Loucy (cell line): ENCODE measurements around the gene ARHGAP25.

Experiments used
- H2AFZ ChIP-seq: fragments of 200-600 bp; sonication (generic); 2 replicates; pipeline ENCODE4 v1.6.0; 2016; ENCODE audit warnings: antibody characterized with exemption, mild to moderate bottlenecking, low read length, moderate library complexity
- H3F3A ChIP-seq: fragments of 200-600 bp; 2 replicates; pipeline ENCODE4 v1.6.0; 2016; ENCODE audit warnings: antibody characterized with exemption, low read depth, mild to moderate bottlenecking
- H3K27me3 ChIP-seq: fragments of 200-600 bp; sonication (generic); 2 replicates; pipeline ENCODE4 v1.6.1; 2014; ENCODE audit warnings: low read length, mild to moderate bottlenecking; ENCODE audit not compliant: insufficient read depth, poor library complexity, severe bottlenecking
- H3K36me3 ChIP-seq: fragments of 200-600 bp; sonication (generic); 2 replicates; pipeline ENCODE4 v1.6.1; 2016; ENCODE audit warnings: low read length; ENCODE audit not compliant: insufficient read depth
- H3K4me1 ChIP-seq: fragments of 200-600 bp; sonication (generic); 2 replicates; pipeline ENCODE4 v1.5.1; 2014; ENCODE audit warnings: low read length, mild to moderate bottlenecking; ENCODE audit not compliant: insufficient read depth, poor library complexity, severe bottlenecking
- H3K4me2 ChIP-seq: fragments of 200-600 bp; sonication (generic); 2 replicates; pipeline ENCODE4 v1.6.0; 2014; ENCODE audit warnings: antibody characterized with exemption, low read length, low read depth, mild to moderate bottlenecking; ENCODE audit not compliant: poor library complexity, severe bottlenecking
- H3K4me3 ChIP-seq: fragments of 200-600 bp; sonication (generic); 2 replicates; pipeline ENCODE4 v1.5.1; 2014; ENCODE audit warnings: low read length, mild to moderate bottlenecking, mixed read lengths; ENCODE audit not compliant: poor library complexity, severe bottlenecking
- H3K79me2 ChIP-seq: fragments of 200-600 bp; sonication (generic); 2 replicates; pipeline ENCODE4 v1.6.1; 2014; ENCODE audit warnings: low read length; ENCODE audit not compliant: insufficient read depth
- H3K9ac ChIP-seq: fragments of 200-600 bp; sonication (generic); 2 replicates; pipeline ENCODE4 v1.6.0; 2014; ENCODE audit warnings: mild to moderate bottlenecking, low read depth, low read length, moderate library complexity; ENCODE audit not compliant: poor library complexity, severe bottlenecking
- H3K9me2 ChIP-seq: fragments of 200-600 bp; sonication (generic); replicated peaks from 2 replicates; pipeline ENCODE4 v1.6.1; 2016; ENCODE audit warnings: low read depth, low read length, mixed read lengths
- H3K9me3 ChIP-seq: fragments of 200-600 bp; sonication (generic); 2 replicates; pipeline ENCODE4 v1.6.1; 2014; ENCODE audit warnings: mild to moderate bottlenecking, antibody characterized with exemption, low read length, low read depth; ENCODE audit not compliant: insufficient read depth
- H4K20me1 ChIP-seq: fragments of 200-600 bp; sonication (generic); 2 replicates; pipeline ENCODE4 v1.6.0; 2014; ENCODE audit warnings: antibody characterized with exemption, low read length, mild to moderate bottlenecking; ENCODE audit not compliant: insufficient read depth, poor library complexity, severe bottlenecking
- CTCF ChIP-seq: fragments of 200-600 bp; sonication (generic); conservative IDR thresholded peaks from 2 replicates; pipeline ENCODE4 v1.5.1; 2014; ENCODE audit warnings: mild to moderate bottlenecking, antibody characterized with exemption, low read length
- EZH2phosphoT487 ChIP-seq: fragments of 200-600 bp; IDR thresholded peaks from 2 replicates; pipeline ENCODE4 v1.6.1; 2018; ENCODE audit warnings: antibody characterized with exemption, mild to moderate bottlenecking, moderate library complexity, borderline replicate concordance

The ARHGAP25 gene

GRCh38 chr2:68751397-68752339, 17.1 kb downstream of the ARHGAP25 start:
- Histone ChIP-seq H3K4me3 (peak overlapping the region; percentile 61), H4K20me1 (no peaks in the 10 kb centered on the region), H2AFZ (peak overlapping the region; percentile 13; the same call in 1 of the 2 replicates), H3F3A (no peaks in the 10 kb centered on the region), H3K9me3 (peaks cover 6% of the 10 kb centered on the region; the same call in 1 of the 2 replicates), H3K4me2 (peak overlapping the region; percentile 75), H3K9me2 (no peaks in the 10 kb centered on the region), H3K36me3 (peaks cover 8% of the 10 kb centered on the region; the same call in 1 of the 2 replicates), H3K9ac (peak overlapping the region; percentile 58), H3K4me1 (peaks cover 64% of the 10 kb centered on the region), H3K27me3 (no peaks in the 10 kb centered on the region), H3K79me2 (peaks cover 83% of the 10 kb centered on the region)
- TF ChIP-seq EZH2phosphoT487 = no peak
- TF ChIP-seq CTCF = peak; percentile 93

- Histone ChIP-seq H3K4me1 (peaks cover 52% of the 10 kb centered on the region), H3K27me3 (no peaks in the 10 kb centered on the region), H3K79me2 (peaks cover 71% of the 10 kb centered on the region), H3K9me2 (no peaks in the 10 kb centered on the region), H3K9ac (no peak overlapping the region), H3K9me3 (peaks cover 15% of the 10 kb centered on the region; the same call in 1 of the 2 replicates), H3K4me3 (no peak overlapping the region), H3K36me3 (peaks cover 15% of the 10 kb centered on the region), H3K4me2 (peak overlapping the region; percentile 25), H3F3A (no peaks in the 10 kb centered on the region), H2AFZ (no peak overlapping the region), H4K20me1 (no peaks in the 10 kb centered on the region)
- TF ChIP-seq CTCF (no peak), EZH2phosphoT487 (no peak)
These were observed 18.7 kb downstream of the ARHGAP25 start for GRCh38 chr2:68753318-68753717.

DNA sequence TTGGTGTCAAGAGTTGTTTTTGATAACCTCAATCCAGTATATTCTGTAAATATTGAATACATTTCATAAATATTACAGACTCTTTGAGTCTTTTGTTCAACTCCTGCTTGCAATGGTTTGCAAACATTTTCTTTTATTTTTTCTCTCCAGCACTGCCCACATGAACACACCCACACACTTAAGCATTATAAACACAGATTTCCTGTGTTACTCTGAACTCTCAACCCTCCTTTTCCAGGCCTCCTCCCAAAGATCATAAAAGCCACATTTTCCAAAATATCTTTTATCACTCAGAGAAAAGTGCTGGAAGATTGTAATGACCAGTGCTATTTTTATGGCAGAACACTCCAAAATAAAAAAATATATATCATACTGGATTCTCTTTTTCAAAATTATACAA, 20.5 kb downstream of the ARHGAP25 start:
- Histone ChIP-seq H3K36me3 (peaks cover 15% of the 10 kb centered on the region), H3F3A (no peaks in the 10 kb centered on the region), H3K27me3 (no peaks in the 10 kb centered on the region), H3K9ac (peak overlapping the region; percentile 41), H3K4me3 (no peak overlapping the region), H3K79me2 (peaks cover 55% of the 10 kb centered on the region), H3K9me3 (peaks cover 15% of the 10 kb centered on the region; the same call in 1 of the 2 replicates), H4K20me1 (no peaks in the 10 kb centered on the region), H3K9me2 (no peaks in the 10 kb centered on the region), H3K4me1 (peaks cover 53% of the 10 kb centered on the region), H3K4me2 (peak overlapping the region; percentile 44), H2AFZ (no peak overlapping the region)
- no peak for TF ChIP-seq EZH2phosphoT487
- TF ChIP-seq CTCF = no peak
